T-helper 1 cell treated with Interleukin-12 subunit alpha and Interleukin-12 subunit beta and Interleukin-4 antibody, amounts not matched to agents 30 ng/mL and 1 ng/mL, for 36 hours (primary cell): ENCODE data around the gene FGF1. TPM values are rescaled to one million over a fixed set of nuclear protein-coding genes. Genes with fewer than 3 reads are reported as not detected.

Experiments used
- intact Hi-C: fragments of 100-400 bp; cut with micrococcal nuclease; formaldehyde crosslinking; loops from one replicate; pipeline ENCODE4 v1.15.1; 2024
- total RNA-seq: library from RNA; stranded (reverse); gene quantifications from 2 replicates; pipeline ENCODE4 v1.2.3, GENCODE V29; 2022

Gene FGF1
- total RNA-seq, 1 donor from 2014 or later: not detected

GRCh38 chr5:142545650-142546322, 140.1 kb downstream of the FGF1 start:
- intact Hi-C loops: loop anchor here (10.0 kb wide), 1 partner anchor 551 kb away; no protein-coding TSS in a partner anchor

GRCh38 chr5:142544946-142545649, 140.8 kb downstream of the FGF1 start:
- intact Hi-C loops: loop anchor here (10.0 kb wide), 1 partner anchor 550 kb away; no protein-coding TSS in a partner anchor

DNA sequence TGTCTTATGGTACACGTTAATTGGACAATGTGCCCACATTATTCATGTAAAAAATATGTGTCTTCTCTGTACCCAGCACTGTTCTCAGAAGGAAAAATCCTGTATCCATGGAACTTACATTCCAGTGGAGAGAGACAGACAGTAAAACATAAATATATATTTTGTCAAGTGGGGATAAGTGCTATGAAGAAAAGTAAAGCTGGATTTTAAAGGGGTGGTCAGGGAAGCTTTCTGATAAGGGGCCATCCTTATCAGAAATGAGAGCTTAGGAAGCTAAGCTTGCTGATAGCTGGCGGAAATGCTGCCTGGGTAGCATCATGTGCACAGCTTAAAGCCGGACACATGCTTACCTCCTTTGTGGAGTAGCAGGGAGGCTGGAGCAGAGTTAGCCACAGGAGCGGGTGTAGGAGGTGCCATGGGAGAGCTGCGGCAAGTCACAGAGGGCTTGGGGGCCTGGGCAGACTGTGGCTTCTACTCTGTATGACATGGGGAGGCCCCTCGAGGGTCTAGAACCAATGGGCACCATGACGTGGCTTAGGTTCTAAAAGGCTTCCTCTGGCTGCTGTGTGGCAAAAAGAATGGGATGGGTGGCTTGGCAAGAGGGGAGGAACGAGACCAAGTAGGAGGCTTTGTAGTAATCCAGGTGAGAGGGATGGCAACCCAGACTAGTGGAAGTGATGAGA, 141.7 kb downstream of the FGF1 start:
- intact Hi-C loops: loop anchor here (10.0 kb wide), 1 partner anchor 549 kb away; no protein-coding TSS in a partner anchor

GRCh38 chr5:142542906-142543305, 143.0 kb downstream of the FGF1 start:
- intact Hi-C loops: loop anchor here (10.0 kb wide), 1 partner anchor 548 kb away; no protein-coding TSS in a partner anchor

Other genes with a start within 250 kb of the FGF1 start
- 28.8 and 31.8 TPM in 2 replicates for gene ARHGAP26, start 84.3 kb upstream of the FGF1 start, total RNA-seq